NOMO-1 treated with DMSO at 0.1 percent for 48 hours (cell line): Measurements from ENCODE around the gene HEPH.
"Not testable (repeated sequence)": the region's sequence is repeated elsewhere in the genome, so short reads cannot be mapped to it uniquely, and the experiment has no call there.

ENCODE experiments used
- DNase-seq: peaks from one replicate; lab custom pipeline; 2025; ENCODE audit not compliant: unreplicated experiment; lab: John Stamatoyannopoulos, UW

HEPH gene

DNA sequence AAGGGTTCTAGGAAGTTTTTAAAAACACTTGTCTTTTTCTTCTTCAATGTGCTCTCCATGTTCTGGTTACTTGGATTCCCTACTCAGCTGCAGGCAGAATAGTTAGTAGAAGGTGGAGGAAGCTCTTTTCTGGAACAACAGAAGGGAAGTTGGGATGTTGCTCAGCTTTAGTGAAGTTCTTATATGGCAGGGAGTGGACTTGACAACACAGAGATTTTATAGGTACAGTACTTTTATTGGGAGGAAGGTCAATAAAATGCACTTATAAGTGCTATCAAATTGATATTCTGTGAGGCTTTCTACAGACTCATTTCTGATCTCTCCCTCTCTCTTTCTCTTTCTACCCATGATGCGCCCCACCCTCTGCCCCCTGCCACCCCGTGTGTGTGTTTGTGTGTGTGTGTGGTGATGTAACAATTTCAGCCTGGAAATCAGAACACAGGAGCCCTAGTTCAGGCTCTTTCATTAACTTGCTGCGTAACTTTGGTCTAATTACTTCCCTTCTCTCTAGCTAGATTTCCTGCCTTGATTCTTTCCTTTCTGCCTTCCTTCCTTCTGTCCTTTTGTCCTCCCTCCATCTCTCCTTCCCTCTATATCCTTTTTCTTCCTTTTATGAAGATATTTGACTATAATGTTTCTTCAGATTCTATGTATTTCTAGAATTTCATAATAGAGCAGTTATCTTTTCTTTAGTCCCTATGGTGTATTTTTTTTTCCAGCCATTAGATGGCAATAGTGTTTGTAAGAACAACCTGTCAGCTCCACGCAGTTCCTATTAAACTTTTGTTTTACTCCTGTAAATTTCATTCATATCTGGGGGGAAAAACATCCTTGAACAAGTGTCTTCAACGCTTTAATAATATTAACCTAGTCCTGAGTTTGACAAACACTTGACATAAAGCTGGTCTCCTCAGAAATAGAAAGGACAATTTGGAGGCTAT is 37.1 kb downstream of the HEPH start:
- peak; percentile 29 for DNase-seq

DNA sequence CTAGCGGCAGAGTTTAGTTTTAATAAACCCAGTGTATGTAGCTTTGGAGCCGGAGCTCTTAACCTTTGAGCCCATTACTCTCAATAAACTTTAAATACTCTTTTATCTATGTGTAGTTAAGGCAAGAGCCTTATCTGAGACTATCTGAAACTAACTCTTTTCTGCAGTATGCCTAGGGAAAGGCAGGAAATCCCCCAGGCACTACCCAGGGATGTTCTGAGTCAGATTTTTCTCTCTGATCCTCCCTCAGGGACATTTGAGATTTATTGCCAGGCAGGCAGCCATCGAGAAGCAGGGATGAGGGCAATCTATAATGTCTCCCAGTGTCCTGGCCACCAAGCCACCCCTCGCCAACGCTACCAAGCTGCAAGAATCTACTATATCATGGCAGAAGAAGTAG is 39.1 kb downstream of the HEPH start:
- no peak for DNase-seq

DNA sequence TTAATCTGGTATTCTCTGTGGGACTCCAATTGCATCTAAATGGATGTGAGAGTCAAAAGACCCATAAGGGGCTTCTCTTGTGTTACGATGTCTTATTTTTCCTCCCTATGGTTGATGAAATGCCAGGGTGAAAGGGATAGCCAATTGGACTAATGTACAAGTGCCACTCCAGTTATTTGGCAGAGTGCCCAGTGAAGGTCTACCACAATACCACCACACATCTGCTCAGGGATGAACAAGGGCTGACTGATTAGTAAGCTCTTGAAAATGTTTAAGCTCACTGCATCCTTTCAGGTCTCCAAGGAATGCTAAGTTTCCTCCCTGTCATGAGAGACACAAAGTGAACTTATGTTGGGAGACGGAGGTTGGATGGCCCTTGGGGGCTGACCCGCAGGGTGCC is 57.8 kb downstream of the HEPH start:
- DNase-seq = no peak

DNA sequence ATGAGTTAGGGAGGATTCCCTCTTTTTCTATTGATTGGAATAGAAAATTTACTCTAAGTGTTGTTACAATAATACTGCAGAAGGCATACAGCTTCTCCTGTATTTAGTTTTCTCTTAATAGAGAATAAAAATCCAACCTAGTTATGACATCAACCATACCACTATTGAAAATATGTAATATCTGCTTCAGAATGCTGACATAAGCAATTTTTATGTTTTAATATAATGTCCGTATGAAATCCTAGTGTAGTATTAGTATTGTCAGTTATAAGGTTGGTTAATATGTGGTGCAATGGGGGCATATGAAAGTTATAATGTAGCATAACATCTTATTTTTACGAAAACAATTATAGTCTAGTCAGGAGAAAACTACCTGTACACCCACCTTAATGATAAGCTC is 68.2 kb downstream of the HEPH start:
- no peak for DNase-seq

DNA sequence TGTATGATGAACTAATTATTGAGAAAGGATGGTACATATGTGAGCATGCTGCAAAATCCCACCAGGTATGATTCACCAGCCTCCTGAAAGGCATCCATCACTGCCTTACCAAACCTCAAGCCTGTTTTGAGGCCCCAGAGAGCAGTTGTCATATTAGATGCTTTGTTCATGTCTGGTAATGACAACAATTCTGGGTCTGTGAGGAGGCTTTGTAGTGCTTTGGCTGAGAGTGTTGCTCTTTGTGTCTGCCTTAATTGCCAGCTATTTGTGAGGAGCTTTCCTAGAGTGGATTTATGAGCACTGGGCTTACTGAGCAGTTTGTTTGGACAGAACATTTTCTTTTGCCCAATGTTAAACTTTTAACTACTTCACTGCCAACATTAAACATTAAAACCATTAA is 69.2 kb downstream of the HEPH start:
- DNase-seq = no peak

DNA sequence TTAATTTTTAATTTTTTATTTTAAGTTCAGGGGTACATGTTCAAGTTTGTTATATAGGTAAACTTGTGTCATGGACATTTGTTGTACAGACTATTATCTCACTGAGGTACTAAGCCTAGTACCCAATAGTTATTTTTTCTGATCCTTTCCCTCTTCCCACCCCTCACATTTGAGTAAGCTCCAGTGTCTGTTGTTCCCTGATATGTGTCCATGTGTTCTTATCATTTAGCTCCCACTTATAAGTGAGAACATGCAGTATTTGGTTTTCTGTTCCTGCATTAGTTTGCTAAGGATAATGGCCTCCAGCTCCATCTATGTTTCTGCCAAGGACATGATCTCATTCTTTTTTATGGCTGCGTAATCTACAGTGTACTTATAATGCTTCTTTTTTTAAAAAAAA is 69.9 kb downstream of the HEPH start:
- not testable (repeated sequence) for DNase-seq

DNA sequence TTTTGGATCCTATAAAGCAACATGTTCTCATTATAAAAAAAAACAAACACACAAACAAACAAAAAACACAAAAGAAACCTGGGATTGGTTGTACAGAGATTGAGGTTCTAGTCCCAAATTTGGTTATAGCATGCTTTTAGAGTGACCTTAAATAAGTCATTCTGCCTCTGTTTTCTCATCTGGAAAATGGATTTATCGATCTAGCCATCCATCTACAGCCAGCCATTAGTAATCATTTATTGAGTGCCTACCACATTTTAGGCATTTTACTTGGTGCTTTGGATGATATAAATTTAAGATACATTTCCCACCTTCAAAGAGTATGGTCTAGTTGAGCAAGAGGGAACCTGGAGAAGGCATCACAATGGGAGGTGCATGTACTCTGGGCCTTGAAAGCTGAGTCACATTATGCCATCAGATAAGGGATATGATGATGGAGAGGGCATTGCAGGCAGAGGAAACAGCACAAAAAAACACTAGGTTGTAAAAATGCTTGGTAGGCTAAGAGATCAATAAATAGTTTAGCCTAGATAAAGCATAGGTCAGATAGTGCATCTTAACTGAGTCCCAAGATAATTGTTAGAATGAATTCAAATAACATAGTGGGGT is 91.4 kb downstream of the HEPH start:
- DNase-seq = no peak

DNA sequence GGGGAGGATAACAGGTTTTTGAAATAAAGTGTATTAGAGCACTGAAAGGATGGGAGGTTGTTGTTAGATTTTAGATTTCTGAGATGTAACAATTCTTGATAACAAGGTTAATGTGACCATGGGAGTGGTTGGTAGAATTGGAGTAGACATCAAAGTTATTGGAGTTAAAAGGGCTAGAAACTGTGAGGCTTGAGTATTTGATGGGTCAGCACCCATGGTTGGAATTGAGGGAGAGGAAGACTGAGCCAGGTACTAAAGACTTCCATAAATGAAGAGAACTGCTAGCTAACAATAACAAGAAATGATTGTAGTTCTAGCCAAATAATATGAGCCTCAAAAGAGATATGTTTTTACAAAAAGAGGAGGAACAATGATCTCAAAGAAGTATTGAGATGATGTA is 98.8 kb downstream of the HEPH start:
- no peak for DNase-seq
